GM19035 (cell line): ENCODE measurements around the gene PPP1R1C.

Experiments used
- ATAC-seq: cut with Tn5 transposase; IDR thresholded peaks from one replicate; pipeline ENCODE4 v1.9.1; 2021; ENCODE audit not compliant: unreplicated experiment

The PPP1R1C gene

GRCh38 chr2:181971032-181971431, 14.6 kb upstream of the PPP1R1C start:
- ATAC-seq, result no peak

- ATAC-seq, result no peak
These were observed 13.1 kb upstream of the PPP1R1C start for GRCh38 chr2:181972431-181973170.

- no peak for ATAC-seq
These were observed 12.4 kb upstream of the PPP1R1C start for GRCh38 chr2:181973171-181973783.

- no peak for ATAC-seq
These were observed 7.8 kb upstream of the PPP1R1C start for GRCh38 chr2:181977661-181978350.

- ATAC-seq, result no peak
These were observed 7.1 kb upstream of the PPP1R1C start for GRCh38 chr2:181978351-181979150.

GRCh38 chr2:181984060-181984459, 1.6 kb upstream of the PPP1R1C start:
- no peak for ATAC-seq

- no peak for ATAC-seq
These were observed 630 bp upstream of the PPP1R1C start for GRCh38 chr2:181984814-181985631.

- ATAC-seq, result no peak
These were observed 2.7 kb downstream of the PPP1R1C start for GRCh38 chr2:181988154-181988924.

GRCh38 chr2:181989099-181989498, 3.4 kb downstream of the PPP1R1C start:
- ATAC-seq, result no peak

GRCh38 chr2:181991171-181991885, 5.7 kb downstream of the PPP1R1C start:
- ATAC-seq, result peak; percentile 99

GRCh38 chr2:181992776-181993175, 7.1 kb downstream of the PPP1R1C start:
- peak; percentile 79 for ATAC-seq

GRCh38 chr2:181995289-181995688, 9.6 kb downstream of the PPP1R1C start:
- ATAC-seq, result no peak

- no peak for ATAC-seq
These were observed 12.6 kb downstream of the PPP1R1C start for GRCh38 chr2:181998041-181998835.

- ATAC-seq, result no peak
These were observed 13.4 kb downstream of the PPP1R1C start for GRCh38 chr2:181998891-181999654.

GRCh38 chr2:181999911-182000310, 14.3 kb downstream of the PPP1R1C start:
- no peak for ATAC-seq

- no peak for ATAC-seq
These were observed 19.4 kb downstream of the PPP1R1C start for GRCh38 chr2:182004945-182005520.
